Right lobe of liver (tissue), 6 donors: ENCODE data around the gene HOXC13. TPM values are rescaled to one million over a fixed set of nuclear protein-coding genes. Genes with fewer than 3 reads are reported as not detected.

ENCODE experiments used
- ATAC-seq, 4 donors: fragments of 200-7000 bp; cut with Tn5 transposase; one replicate each; pipeline ENCODE4 v1.9.1; 2020; ENCODE audit warnings: mild to moderate bottlenecking in 4 of 4, moderate library complexity in 4 of 4
- DNase-seq, 3 donors: peaks; one replicate each; pipeline ENCODE4 v3.0.0-alpha.2; 2020
- H3K27ac ChIP-seq, 3 donors: fragments of 200-600 bp; one replicate each; pipeline ENCODE4 v1.8.0; 2022
- H3K27me3 ChIP-seq, 2 donors: fragments of 200-600 bp; one replicate each; pipeline ENCODE4 v1.8.0; 2022
- H3K36me3 ChIP-seq, 4 donors: fragments of 200-600 bp; sonication (generic) in 1 of 4; one replicate each; pipeline versions ENCODE4 v1.5.1 to v1.8.0; 2017 to 2022; ENCODE audit warnings: control low read depth in 1 of 4
- H3K4me1 ChIP-seq, 4 donors: fragments of 200-600 bp; sonication (generic) in 1 of 4; one replicate each; pipeline versions ENCODE4 v1.5.1 to v1.8.0; 2017 to 2022; ENCODE audit warnings: control low read depth in 1 of 4
- H3K4me3 ChIP-seq, 3 donors: fragments of 200-600 bp; one replicate each; pipeline ENCODE4 v1.8.0; 2022
- H3K9me3 ChIP-seq, 4 donors: fragments of 200-600 bp; sonication (generic) in 1 of 4; one replicate each; pipeline versions ENCODE4 v1.5.1 to v1.8.0; 2017 to 2022; ENCODE audit warnings: control low read depth in 1 of 4
- POLR2A ChIP-seq: fragments of 450-650 bp; IDR thresholded peaks from one replicate; pipeline ENCODE4 v1.6.1; 2017; ENCODE audit warnings: antibody characterized with exemption, mild to moderate bottlenecking
- WGBS: methylation state at CpG from one replicate; pipeline ENCODE4 v1.1.6; 2018; ENCODE audit warnings: low coverage, low lambda C conversion rate; ENCODE audit not compliant: insufficient coverage; ENCODE audit errors: missing lambda C conversion rate; 5-methylcytosine and 5-hydroxymethylcytosine counted together
- intact Hi-C, 2 donors: fragments of 100-400 bp; cut with DNase I; formaldehyde crosslinking; loops; one replicate each; pipeline versions ENCODE4 v1.11.2 to v1.14.1; 2022
- total RNA-seq, 6 experiments: library from RNA; depleted of rRNA in 2 of 6; stranded (reverse); fragments of >200 nt in 2 of 6; fragmentation: NEBNext Ultra II Directional in 3 of 6; extraction: Animal tissue kit (Norgen Biotek cat#: 25700) in 3 of 6; gene quantifications; one replicate each; pipeline versions ENCODE4 v1.1.0 to v1.2.4, GENCODE V29; 2016 to 2023
- TF ChIP-seq, protein P1 (sequence below), 4 donors: fragments of 200-600 bp in 3 of 4; fragments of 450-650 bp in 1 of 4; IDR thresholded peaks; one replicate each; pipeline versions ENCODE4 v1.5.1 to v1.8.0; 2016 to 2022; ENCODE audit warnings: antibody characterized with exemption in 4 of 4, mild to moderate bottlenecking in 2 of 4
- donor health status: DM: no; HTN: yes; CAD: no.
- donor health status: DM: no; HTN: no; CAD: no.
- donor health status: DM: no; HTN: no; CAD: no.
- donor health status: DM: no; HTN: yes; CAD: no.
- donor health status: DM: no; HTN: yes; CAD: no.

Gene HOXC13
- total RNA-seq, 6 experiments from 2014 or later: not detected

DNA sequence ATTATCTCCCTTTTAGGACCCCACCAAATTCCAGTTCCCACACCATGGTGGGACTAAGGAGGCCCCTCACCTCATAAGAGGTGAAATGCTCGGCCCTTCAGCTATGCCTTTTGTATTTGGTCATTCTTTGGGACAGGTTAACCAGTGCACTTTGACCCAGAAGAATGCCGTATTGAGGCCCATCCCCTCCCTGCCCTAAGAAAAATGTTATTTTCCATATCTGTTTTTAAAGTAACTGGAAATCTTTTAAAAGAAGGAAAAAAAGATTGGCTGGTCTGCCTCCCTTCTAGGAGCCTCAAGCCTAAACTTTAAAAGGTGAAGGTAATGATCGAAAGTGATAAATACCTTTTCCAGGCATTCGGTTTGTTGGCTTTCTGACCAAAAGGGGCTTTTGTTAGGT lies 5.7 kb upstream of the HOXC13 start:
- no peak overlapping the region for H3K27ac ChIP-seq
- H3K9me3 ChIP-seq: no peaks in the 10 kb centered on the region
- no peak overlapping the region for H3K4me3 ChIP-seq
- no peaks in the 10 kb centered on the region for H3K4me1 ChIP-seq
- H3K36me3 ChIP-seq: no peaks in the 10 kb centered on the region
- ATAC-seq: no peak
- 28% methylated on average over 4 of the region's 4 CpGs for WGBS
- DNase-seq: no peak
- H3K27me3 ChIP-seq: peaks cover 6 to 34% of the 10 kb centered on the region in 2 donors
- intact Hi-C loops: no loop called here
- TF ChIP-seq, protein P1, sequence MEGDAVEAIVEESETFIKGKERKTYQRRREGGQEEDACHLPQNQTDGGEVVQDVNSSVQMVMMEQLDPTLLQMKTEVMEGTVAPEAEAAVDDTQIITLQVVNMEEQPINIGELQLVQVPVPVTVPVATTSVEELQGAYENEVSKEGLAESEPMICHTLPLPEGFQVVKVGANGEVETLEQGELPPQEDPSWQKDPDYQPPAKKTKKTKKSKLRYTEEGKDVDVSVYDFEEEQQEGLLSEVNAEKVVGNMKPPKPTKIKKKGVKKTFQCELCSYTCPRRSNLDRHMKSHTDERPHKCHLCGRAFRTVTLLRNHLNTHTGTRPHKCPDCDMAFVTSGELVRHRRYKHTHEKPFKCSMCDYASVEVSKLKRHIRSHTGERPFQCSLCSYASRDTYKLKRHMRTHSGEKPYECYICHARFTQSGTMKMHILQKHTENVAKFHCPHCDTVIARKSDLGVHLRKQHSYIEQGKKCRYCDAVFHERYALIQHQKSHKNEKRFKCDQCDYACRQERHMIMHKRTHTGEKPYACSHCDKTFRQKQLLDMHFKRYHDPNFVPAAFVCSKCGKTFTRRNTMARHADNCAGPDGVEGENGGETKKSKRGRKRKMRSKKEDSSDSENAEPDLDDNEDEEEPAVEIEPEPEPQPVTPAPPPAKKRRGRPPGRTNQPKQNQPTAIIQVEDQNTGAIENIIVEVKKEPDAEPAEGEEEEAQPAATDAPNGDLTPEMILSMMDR (IDR thresholded peaks at IDR 0.05): no peak
- TF ChIP-seq POLR2A: no peak

GRCh38 chr12:53935383-53936341 lies 3.0 kb upstream of the HOXC13 start:
- intact Hi-C loops: no loop called here
- H3K27ac ChIP-seq: no peak overlapping the region
- H3K36me3 ChIP-seq: no peaks in the 10 kb centered on the region

DNA sequence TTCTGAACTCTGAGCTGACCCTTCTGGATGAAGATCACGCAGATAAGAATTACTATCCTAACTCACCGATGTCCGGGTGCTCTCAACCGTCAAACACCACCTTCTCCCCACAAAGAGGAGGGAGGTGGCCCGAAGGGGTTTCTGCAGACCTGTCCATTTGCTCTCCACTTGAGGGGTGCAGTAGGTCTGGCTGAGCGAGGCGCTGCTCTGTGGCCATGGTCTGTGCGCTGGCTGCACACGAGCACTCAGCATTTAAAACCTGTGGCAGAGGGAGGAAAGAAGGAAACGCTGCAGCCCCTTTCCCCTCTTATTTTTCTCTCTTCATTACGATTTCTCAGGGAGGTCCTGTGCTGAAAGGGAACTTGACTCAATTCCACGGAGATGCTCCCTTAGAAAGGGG lies 1.5 kb upstream of the HOXC13 start:
- DNase-seq (no peak), ATAC-seq (no peak)
- Histone ChIP-seq H3K27ac (no peak overlapping the region), H3K4me3 (no peak overlapping the region), H3K4me1 (no peaks in the 10 kb centered on the region), H3K36me3 (no peaks in the 10 kb centered on the region), H3K27me3 (peaks cover 11 to 45% of the 10 kb centered on the region in 2 donors), H3K9me3 (no peaks in the 10 kb centered on the region)
- WGBS: 13% methylated on average over 12 of the region's 12 CpGs
- intact Hi-C loops: no loop called here
- no peak for TF ChIP-seq POLR2A
- TF ChIP-seq, protein P1 (IDR thresholded peaks at IDR 0.05): no peak

More at GRCh38 chr12:53935383-53936341, 3.0 kb upstream of the HOXC13 start:
- DNase-seq: no peak
- no peak for ATAC-seq
- TF ChIP-seq POLR2A: no peak
- TF ChIP-seq, protein P1 (IDR thresholded peaks at IDR 0.05): no peak
- 5% methylated on average over 38 of the region's 49 CpGs for WGBS
- Histone ChIP-seq H3K4me1 (no peaks in the 10 kb centered on the region), H3K4me3 (no peak overlapping the region), H3K27me3 (peaks cover 7 to 45% of the 10 kb centered on the region in 2 donors), H3K9me3 (no peaks in the 10 kb centered on the region)

DNA sequence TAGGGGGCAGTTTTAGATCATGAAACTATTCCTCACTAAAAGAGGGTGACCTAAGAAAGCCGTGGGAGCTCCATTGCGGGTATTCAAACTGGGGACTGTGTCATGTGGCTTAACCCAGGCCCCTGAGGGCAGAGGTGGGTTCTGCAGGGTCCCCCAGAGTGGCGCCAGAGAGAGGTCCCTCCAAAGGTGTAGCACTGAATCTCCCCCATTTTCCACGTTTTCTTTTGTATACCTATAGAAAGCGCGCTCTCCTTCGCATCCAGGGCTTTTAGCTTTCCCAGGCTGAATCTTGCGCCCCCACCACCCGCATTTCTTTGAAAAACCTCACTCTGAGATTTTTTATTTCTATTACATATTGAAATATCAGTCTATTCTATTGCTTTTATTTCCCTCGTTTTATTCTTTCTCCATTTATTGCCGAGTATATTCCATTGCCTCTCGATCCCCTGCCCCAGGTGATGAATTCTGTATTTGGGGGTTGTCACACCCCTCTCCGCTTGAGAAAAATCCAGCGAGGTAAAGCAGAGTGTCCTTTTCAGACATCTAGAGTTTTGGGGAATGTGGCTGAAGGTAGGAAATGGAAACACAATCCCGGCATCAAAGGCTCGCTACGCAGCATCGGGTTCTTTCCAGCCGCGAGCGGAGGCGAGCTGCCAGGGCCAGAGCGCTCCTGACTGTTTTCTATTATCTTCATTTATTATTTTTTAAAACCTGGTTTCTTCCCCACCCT lies 870 bp upstream of the HOXC13 start:
- Histone ChIP-seq H3K27me3 (peaks cover 11 to 46% of the 10 kb centered on the region in 2 donors), H3K27ac (no peak overlapping the region), H3K9me3 (no peaks in the 10 kb centered on the region), H3K36me3 (no peaks in the 10 kb centered on the region), H3K4me1 (no peaks in the 10 kb centered on the region), H3K4me3 (no peak overlapping the region)
- no peak for ATAC-seq
- DNase-seq: no peak
- intact Hi-C loops: no loop called here
- TF ChIP-seq POLR2A: no peak
- TF ChIP-seq, protein P1 (IDR thresholded peaks at IDR 0.05): no peak
- 13% methylated on average over 23 of the region's 23 CpGs for WGBS
